ENCODE measurements around the gene FLVCR2. TPM values are rescaled to one million over a fixed set of nuclear protein-coding genes. Genes with fewer than 3 reads are reported as not detected.

Gene FLVCR2
- total RNA-seq, 1 donor from 2014 or later, result 3.1 TPM

GRCh38 chr14:75554482-75554881 lies 23.9 kb upstream of the FLVCR2 start:
- Mint-ChIP-seq H3K27ac (ENCODE audit: unreplicated experiment) (peak overlapping the region; percentile 1), H3K36me3 (ENCODE audit: low read depth, unreplicated experiment) (no peaks in the 10 kb centered on the region), H3K4me3 (ENCODE audit: unreplicated experiment) (peak overlapping the region; percentile 66), H3K27me3 (ENCODE audit: low read depth, unreplicated experiment) (peaks cover 2% of the 10 kb centered on the region), H3K4me1 (ENCODE audit: low read depth, unreplicated experiment) (peaks cover 14% of the 10 kb centered on the region), H3K9me3 (ENCODE audit: unreplicated experiment) (peaks cover 5% of the 10 kb centered on the region)
- TF ChIP-seq CTCF (IDR thresholded peaks at IDR 0.05; ENCODE audit: insufficient read depth, low read depth, low read length), result no peak
- TF ChIP-seq EZH2 (IDR thresholded peaks at IDR 0.05; ENCODE audit: insufficient read depth, low read length), result no peak
- H3K4me1 ChIP-seq (ENCODE audit: insufficient read depth, low read length), result no peaks in the 10 kb centered on the region
- H3K4me2 ChIP-seq (ENCODE audit: low read length), result no peak overlapping the region
- H3K27me3 ChIP-seq (ENCODE audit: insufficient read depth, low read length), result peaks cover 6% of the 10 kb centered on the region
- no peak for FAIRE-seq
- peak; percentile 13 for DNase-seq (ENCODE audit: low read depth)
- no peaks in the 10 kb centered on the region for H3K9me3 ChIP-seq (ENCODE audit: insufficient read depth, low read depth, low read length)
- no peaks in the 10 kb centered on the region for H3K79me2 ChIP-seq (ENCODE audit: insufficient read depth, low read length)
- no peaks in the 10 kb centered on the region for H3K36me3 ChIP-seq (ENCODE audit: insufficient read depth, low read length)
- H2AFZ ChIP-seq (ENCODE audit: low read depth, low read length), result no peak overlapping the region
- no peak overlapping the region for H3K4me3 ChIP-seq (ENCODE audit: insufficient read depth, low read depth, low read length)
- no peak overlapping the region for H3K9ac ChIP-seq (ENCODE audit: low read length)
- H4K20me1 ChIP-seq (ENCODE audit: insufficient read depth, low read length), result no peaks in the 10 kb centered on the region
- H3K27ac ChIP-seq (ENCODE audit: low read depth, low read length), result no peak overlapping the region

- no peak overlapping the region for H2AFZ ChIP-seq (ENCODE audit: low read depth, low read length)
- Mint-ChIP-seq H3K4me3 (ENCODE audit: unreplicated experiment) (no peak overlapping the region), H3K4me1 (ENCODE audit: low read depth, unreplicated experiment) (peaks cover 22% of the 10 kb centered on the region), H3K36me3 (ENCODE audit: low read depth, unreplicated experiment) (no peaks in the 10 kb centered on the region), H3K27me3 (ENCODE audit: low read depth, unreplicated experiment) (peaks cover 2% of the 10 kb centered on the region), H3K9me3 (ENCODE audit: unreplicated experiment) (peaks cover 5% of the 10 kb centered on the region), H3K27ac (ENCODE audit: unreplicated experiment) (no peak overlapping the region)
- TF ChIP-seq EZH2 (IDR thresholded peaks at IDR 0.05; ENCODE audit: insufficient read depth, low read length), result no peak
- no peak for TF ChIP-seq CTCF (IDR thresholded peaks at IDR 0.05; ENCODE audit: insufficient read depth, low read depth, low read length)
- H3K27ac ChIP-seq (ENCODE audit: low read depth, low read length), result no peak overlapping the region
- no peaks in the 10 kb centered on the region for H4K20me1 ChIP-seq (ENCODE audit: insufficient read depth, low read length)
- no peaks in the 10 kb centered on the region for H3K79me2 ChIP-seq (ENCODE audit: insufficient read depth, low read length)
- no peak for DNase-seq (ENCODE audit: low read depth)
- peaks cover 7% of the 10 kb centered on the region for H3K27me3 ChIP-seq (ENCODE audit: insufficient read depth, low read length)
- no peaks in the 10 kb centered on the region for H3K4me1 ChIP-seq (ENCODE audit: insufficient read depth, low read length)
- H3K9me3 ChIP-seq (ENCODE audit: insufficient read depth, low read depth, low read length), result no peaks in the 10 kb centered on the region
- no peak overlapping the region for H3K4me3 ChIP-seq (ENCODE audit: insufficient read depth, low read depth, low read length)
- no peaks in the 10 kb centered on the region for H3K36me3 ChIP-seq (ENCODE audit: insufficient read depth, low read length)
- no peak overlapping the region for H3K9ac ChIP-seq (ENCODE audit: low read length)
- no peak overlapping the region for H3K4me2 ChIP-seq (ENCODE audit: low read length)
- FAIRE-seq, result no peak
Measured at GRCh38 chr14:75558440-75558839, 20.0 kb upstream of the FLVCR2 start.

GRCh38 chr14:75559045-75559444 lies 19.4 kb upstream of the FLVCR2 start:
- FAIRE-seq, result no peak
- Histone ChIP-seq H3K4me3 (ENCODE audit: insufficient read depth, low read depth, low read length) (no peak overlapping the region), H3K4me1 (ENCODE audit: insufficient read depth, low read length) (no peaks in the 10 kb centered on the region), H3K36me3 (ENCODE audit: insufficient read depth, low read length) (no peaks in the 10 kb centered on the region), H3K4me2 (ENCODE audit: low read length) (no peak overlapping the region), H4K20me1 (ENCODE audit: insufficient read depth, low read length) (no peaks in the 10 kb centered on the region), H3K27me3 (ENCODE audit: insufficient read depth, low read length) (peaks cover 2% of the 10 kb centered on the region), H3K27ac (ENCODE audit: low read depth, low read length) (no peak overlapping the region), H2AFZ (ENCODE audit: low read depth, low read length) (no peak overlapping the region), H3K9me3 (ENCODE audit: insufficient read depth, low read depth, low read length) (no peaks in the 10 kb centered on the region), H3K79me2 (ENCODE audit: insufficient read depth, low read length) (no peaks in the 10 kb centered on the region), H3K9ac (ENCODE audit: low read length) (no peak overlapping the region)
- TF ChIP-seq EZH2 (IDR thresholded peaks at IDR 0.05; ENCODE audit: insufficient read depth, low read length) (no peak), CTCF (IDR thresholded peaks at IDR 0.05; ENCODE audit: insufficient read depth, low read depth, low read length) (no peak)
- peak overlapping the region; percentile 47 for H3K27ac Mint-ChIP-seq (ENCODE audit: unreplicated experiment)
- H3K4me3 Mint-ChIP-seq (ENCODE audit: unreplicated experiment), result no peak overlapping the region
- H3K9me3 Mint-ChIP-seq (ENCODE audit: unreplicated experiment), result peaks cover 5% of the 10 kb centered on the region
- no peaks in the 10 kb centered on the region for H3K36me3 Mint-ChIP-seq (ENCODE audit: low read depth, unreplicated experiment)
- no peak for DNase-seq (ENCODE audit: low read depth)
- peaks cover 22% of the 10 kb centered on the region for H3K4me1 Mint-ChIP-seq (ENCODE audit: low read depth, unreplicated experiment)
- peaks cover 2% of the 10 kb centered on the region for H3K27me3 Mint-ChIP-seq (ENCODE audit: low read depth, unreplicated experiment)
